ENCODE data around the gene GOLM1.

The GOLM1 gene

DNA sequence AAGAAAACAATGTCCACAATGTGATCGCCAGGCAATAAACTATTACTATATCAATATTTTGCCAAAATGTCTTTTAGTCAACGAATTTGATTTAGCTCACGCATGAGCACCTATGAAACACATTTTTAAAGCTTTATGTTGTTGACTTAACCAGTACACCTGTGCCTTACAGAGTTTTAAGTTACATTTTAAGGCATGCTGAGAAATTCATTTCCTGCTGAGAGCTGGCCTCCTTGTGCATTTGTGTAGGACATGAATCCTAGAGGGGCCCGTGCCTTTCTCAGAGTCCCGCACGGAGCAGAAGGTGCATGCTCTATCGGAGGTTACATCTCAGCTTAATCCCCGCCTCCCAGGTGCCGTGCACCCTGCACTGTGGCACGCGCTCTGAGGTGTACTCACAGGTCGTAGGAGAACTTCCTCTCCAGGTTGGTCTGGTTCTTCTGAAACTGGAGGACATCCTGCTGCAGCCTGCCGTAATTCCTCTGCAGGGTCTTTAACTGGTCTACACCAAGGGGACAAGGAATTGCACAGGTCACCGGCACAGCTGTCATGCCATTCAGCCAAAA is 53.2 kb downstream of the GOLM1 start:
- Mint-ChIP-seq H3K4me1 (peaks cover 33% of the 10 kb centered on the region), H3K27ac (peak overlapping the region; percentile 36 to 45 (median 45)), H3K27me3 (ENCODE audit: low read depth) (no peaks in the 10 kb centered on the region), H3K36me3 (ENCODE audit: low read depth) (peaks cover 61% of the 10 kb centered on the region), H3K4me3 (no peak overlapping the region), H3K9me3 (peaks cover 4% of the 10 kb centered on the region)
- TF ChIP-seq, protein P1, sequence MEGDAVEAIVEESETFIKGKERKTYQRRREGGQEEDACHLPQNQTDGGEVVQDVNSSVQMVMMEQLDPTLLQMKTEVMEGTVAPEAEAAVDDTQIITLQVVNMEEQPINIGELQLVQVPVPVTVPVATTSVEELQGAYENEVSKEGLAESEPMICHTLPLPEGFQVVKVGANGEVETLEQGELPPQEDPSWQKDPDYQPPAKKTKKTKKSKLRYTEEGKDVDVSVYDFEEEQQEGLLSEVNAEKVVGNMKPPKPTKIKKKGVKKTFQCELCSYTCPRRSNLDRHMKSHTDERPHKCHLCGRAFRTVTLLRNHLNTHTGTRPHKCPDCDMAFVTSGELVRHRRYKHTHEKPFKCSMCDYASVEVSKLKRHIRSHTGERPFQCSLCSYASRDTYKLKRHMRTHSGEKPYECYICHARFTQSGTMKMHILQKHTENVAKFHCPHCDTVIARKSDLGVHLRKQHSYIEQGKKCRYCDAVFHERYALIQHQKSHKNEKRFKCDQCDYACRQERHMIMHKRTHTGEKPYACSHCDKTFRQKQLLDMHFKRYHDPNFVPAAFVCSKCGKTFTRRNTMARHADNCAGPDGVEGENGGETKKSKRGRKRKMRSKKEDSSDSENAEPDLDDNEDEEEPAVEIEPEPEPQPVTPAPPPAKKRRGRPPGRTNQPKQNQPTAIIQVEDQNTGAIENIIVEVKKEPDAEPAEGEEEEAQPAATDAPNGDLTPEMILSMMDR (IDR thresholded peaks at IDR 0.05; ENCODE audit: unreplicated experiment in 3 of 3) = no peak

DNA sequence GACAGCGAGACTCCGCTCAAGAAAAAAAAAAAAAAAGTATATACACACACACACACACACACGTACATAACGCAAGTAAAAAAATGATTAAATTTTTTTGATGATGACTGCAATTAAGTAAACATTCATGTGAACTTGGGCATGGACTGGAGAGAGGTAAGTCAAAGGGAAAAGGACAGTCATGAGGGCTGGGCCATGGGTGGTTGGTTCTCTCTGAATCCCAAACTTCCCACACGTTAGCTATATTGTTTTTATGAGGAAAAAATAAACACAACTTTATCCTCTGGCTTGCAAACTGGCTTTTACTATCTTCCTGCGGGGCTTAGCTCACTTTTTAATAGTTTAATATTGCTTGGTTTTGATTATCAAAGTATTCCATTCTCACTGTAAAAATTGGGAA is 53.7 kb downstream of the GOLM1 start:
- TF ChIP-seq, protein P1 (IDR thresholded peaks at IDR 0.05; ENCODE audit: unreplicated experiment in 3 of 3) = no peak
- Mint-ChIP-seq H3K27me3 (ENCODE audit: low read depth) (no peaks in the 10 kb centered on the region), H3K27ac (peak overlapping the region in 1 of 3 experiments; percentile 45), H3K9me3 (peaks cover 4% of the 10 kb centered on the region), H3K4me1 (peaks cover 38% of the 10 kb centered on the region), H3K4me3 (no peak overlapping the region), H3K36me3 (ENCODE audit: low read depth) (peaks cover 59% of the 10 kb centered on the region)

DNA sequence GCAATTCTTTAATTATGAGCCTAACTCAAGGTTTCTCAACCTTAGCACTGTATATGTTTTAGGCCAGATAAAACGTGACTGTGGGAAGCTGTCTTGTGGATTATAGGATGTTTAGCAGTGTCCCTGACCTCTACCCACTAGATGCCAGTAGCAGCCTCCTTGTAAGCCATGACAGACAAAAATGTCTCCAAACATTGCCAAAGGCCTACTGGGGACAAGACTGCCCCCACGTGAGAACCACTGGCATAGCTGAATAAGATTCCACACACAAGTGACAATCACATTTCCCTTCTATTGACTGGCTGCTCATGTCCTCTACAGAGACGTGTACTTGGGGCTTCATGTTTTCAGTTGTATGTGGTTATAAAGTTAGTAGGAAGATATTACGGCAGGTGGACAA is 55.4 kb downstream of the GOLM1 start:
- Mint-ChIP-seq H3K27me3 (ENCODE audit: low read depth) (no peaks in the 10 kb centered on the region), H3K36me3 (ENCODE audit: low read depth) (peaks cover 63% of the 10 kb centered on the region), H3K4me3 (no peak overlapping the region), H3K27ac (no peak overlapping the region), H3K4me1 (peaks cover 40% of the 10 kb centered on the region), H3K9me3 (peaks cover 4% of the 10 kb centered on the region)
- TF ChIP-seq, protein P1 (IDR thresholded peaks at IDR 0.05; ENCODE audit: unreplicated experiment in 3 of 3) = no peak

DNA sequence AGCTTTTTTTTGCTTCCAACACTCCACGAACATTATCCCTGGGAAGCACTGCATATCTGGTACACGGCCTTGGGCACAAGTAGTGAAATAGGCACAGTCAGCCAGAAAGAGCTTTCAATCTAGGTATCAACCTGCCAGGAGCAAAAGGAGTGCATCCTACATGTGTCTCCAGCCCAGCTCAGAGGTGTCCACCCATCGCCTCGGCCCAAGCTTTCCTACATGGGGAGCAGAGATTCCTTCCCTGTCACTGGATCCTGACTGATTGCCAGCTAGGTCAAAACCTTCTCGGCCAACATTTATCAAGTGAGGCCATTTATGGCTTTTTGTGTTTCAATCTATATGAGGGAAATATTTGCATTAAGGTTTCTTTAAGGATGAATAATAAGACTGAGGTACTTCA is 55.8 kb downstream of the GOLM1 start:
- peaks cover 65% of the 10 kb centered on the region for H3K36me3 Mint-ChIP-seq (ENCODE audit: low read depth)
- H3K9me3 Mint-ChIP-seq = peaks cover 4% of the 10 kb centered on the region
- H3K4me1 Mint-ChIP-seq = peaks cover 40% of the 10 kb centered on the region
- H3K27me3 Mint-ChIP-seq (ENCODE audit: low read depth) = no peaks in the 10 kb centered on the region
- TF ChIP-seq, protein P1 (IDR thresholded peaks at IDR 0.05; ENCODE audit: unreplicated experiment in 3 of 3) = no peak
- H3K4me3 Mint-ChIP-seq = no peak overlapping the region
- H3K27ac Mint-ChIP-seq = no peak overlapping the region

DNA sequence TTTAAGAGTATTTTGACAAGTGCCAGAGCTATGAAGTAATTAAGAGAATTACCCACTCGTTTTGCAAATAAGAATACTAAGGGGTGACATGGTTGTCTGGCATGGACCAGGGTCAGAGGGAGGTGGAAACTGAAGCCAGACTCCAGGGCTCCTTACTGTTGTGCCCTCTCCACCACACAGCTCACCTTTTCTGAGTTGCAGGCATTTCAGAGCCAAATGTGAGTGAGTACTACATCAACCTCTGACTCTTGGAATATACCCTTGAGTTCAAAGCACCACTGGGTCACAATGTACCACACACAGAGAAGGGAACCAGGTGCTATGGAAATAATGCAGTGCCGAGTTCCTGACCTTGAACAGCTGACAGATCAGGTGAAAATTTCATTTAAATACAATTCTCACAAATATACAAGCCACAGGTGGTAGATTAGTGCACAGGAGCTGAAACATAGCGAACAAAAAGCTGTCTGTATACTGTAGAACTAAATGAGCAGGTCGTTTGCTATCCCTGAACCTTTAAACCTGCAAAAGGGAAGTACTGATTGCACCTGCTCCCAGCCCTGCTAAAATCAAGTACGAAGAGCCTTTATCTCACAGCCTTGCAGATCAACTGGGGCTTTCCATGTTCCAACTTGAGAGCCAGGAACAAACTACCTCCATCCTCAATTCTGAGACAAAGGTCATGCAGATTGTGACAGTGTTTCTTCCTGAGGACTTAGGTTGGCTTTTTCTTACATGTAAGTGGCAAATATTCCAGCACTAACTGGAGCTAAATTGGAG is 57.0 kb downstream of the GOLM1 start:
- Mint-ChIP-seq H3K4me3 (no peak overlapping the region), H3K27me3 (ENCODE audit: low read depth) (no peaks in the 10 kb centered on the region), H3K9me3 (peaks cover 2% of the 10 kb centered on the region), H3K36me3 (ENCODE audit: low read depth) (peaks cover 71% of the 10 kb centered on the region), H3K4me1 (peaks cover 39% of the 10 kb centered on the region), H3K27ac (peak overlapping the region in 2 of 3 experiments; percentile 44 to 67)
- TF ChIP-seq, protein P1 (IDR thresholded peaks at IDR 0.05; ENCODE audit: unreplicated experiment in 3 of 3) = no peak

All from nephron (organoid).